Psoas muscle (tissue), 8 donors: ENCODE measurements around the gene NCAM1. TPM values are rescaled to one million over a fixed set of nuclear protein-coding genes. Genes with fewer than 3 reads are reported as not detected.

Source experiments
- ATAC-seq, 4 donors: fragments of 200-7000 bp; cut with Tn5 transposase; one replicate each; pipeline ENCODE4 v1.9.1; 2020; ENCODE audit warnings: moderate library complexity in 3 of 4, mild to moderate bottlenecking in 2 of 4
- DNase-seq, 2 donors: peaks; one replicate each; pipeline ENCODE4 v3.0.0-alpha.2; 2020
- H3K27ac ChIP-seq: fragments of 200-600 bp; one replicate; pipeline ENCODE4 v1.8.0; 2022
- H3K27me3 ChIP-seq, 3 donors: fragments of 200-600 bp in 1 of 3; one replicate each; pipeline versions ENCODE4 v1.6.1 to v1.8.0; 2013 to 2022; ENCODE audit warnings: low read length in 2 of 3, mild to moderate bottlenecking in 2 of 3, moderate library complexity in 1 of 3; ENCODE audit not compliant: insufficient read depth in 3 of 3
- H3K36me3 ChIP-seq, 2 donors: fragments of 200-600 bp in 1 of 2; one replicate each; pipeline versions ENCODE4 v1.6.1 to v1.8.0; 2013 to 2022; ENCODE audit warnings: low read depth in 1 of 2, mild to moderate bottlenecking in 1 of 2, moderate library complexity in 1 of 2; ENCODE audit not compliant: insufficient read depth in 1 of 2
- H3K4me1 ChIP-seq: fragments of 200-600 bp; one replicate; pipeline ENCODE4 v1.8.0; 2022
- H3K4me3 ChIP-seq: fragments of 200-600 bp; one replicate; pipeline ENCODE4 v1.8.0; 2022; ENCODE audit warnings: mild to moderate bottlenecking
- H3K9me3 ChIP-seq: fragments of 200-600 bp; one replicate; pipeline ENCODE4 v1.8.0; 2022
- CTCF ChIP-seq: fragments of 200-600 bp; IDR thresholded peaks from one replicate; pipeline ENCODE4 v1.8.0; 2022; ENCODE audit warnings: antibody characterized with exemption
- WGBS, 3 donors: extraction: QIAGEN DNeasy Blood & Tissue Kit; methylation state at CpG; one replicate each; pipeline versions ENCODE4 v1.1.6 to v1.1.7; 2013; 5-methylcytosine and 5-hydroxymethylcytosine counted together
- intact Hi-C, 2 donors: fragments of 100-400 bp; cut with DNase I; formaldehyde crosslinking; loops; one replicate each; pipeline versions ENCODE4 v1.11.0 to v1.14.2; 2022
- polyA plus RNA-seq, 3 donors: library from polyadenylated mRNA; stranded (reverse); fragments of 200-250 nt; gene quantifications; one replicate each; pipeline ENCODE4 v1.2.3, GENCODE V29; 2013
- total RNA-seq, 4 donors: library from RNA; stranded (reverse); fragmentation: NEBNext Ultra II Directional in 2 of 4; extraction: Animal tissue kit (Norgen Biotek cat#: 25700) in 2 of 4; gene quantifications; one replicate each; pipeline versions ENCODE4 v1.2.1 to v1.2.4, GENCODE V29; 2021 to 2023
- donor health status: healthy with polysubstance abuse.
- donor health status: DM: no; HTN: no; CAD: no; lungs with moderate emphysema.
- donor health status: Bipolar disorder and iron deficiency.
- donor health status: healthy.
- donor health status: DM: yes; HTN: yes; CAD: no.
- donor health status: DM: no; HTN: no; CAD: no.
- donor health status: DM: no; HTN: no; CAD: no.
- donor health status: DM: yes; HTN: yes; CAD: no.

NCAM1 gene
- total and polyA plus RNA-seq, 7 donors = 1.3 to 50.3 (median 3.0) TPM

- no peaks in the 10 kb centered on the region for H3K36me3 ChIP-seq
- peaks cover 8% of the 10 kb centered on the region for H3K9me3 ChIP-seq
- intact Hi-C loops = no loop called here
- H3K4me1 ChIP-seq = no peaks in the 10 kb centered on the region
- no peak for TF ChIP-seq CTCF
- ATAC-seq = no peak
- no peak overlapping the region for H3K27ac ChIP-seq
- no peaks in the 10 kb centered on the region for H3K27me3 ChIP-seq
- 41 to 67% (median 57%) methylated on average over 1 of the region's 1 CpG for WGBS, 3 donors
- no peak for DNase-seq
- no peak overlapping the region for H3K4me3 ChIP-seq
These were observed 22.7 kb downstream of the NCAM1 start for GRCh38 chr11:112983887-112984286.

GRCh38 chr11:112989198-112989597 is 28.0 kb downstream of the NCAM1 start:
- no peaks in the 10 kb centered on the region for H3K4me1 ChIP-seq
- H3K36me3 ChIP-seq = no peaks in the 10 kb centered on the region
- ATAC-seq (no peak), DNase-seq (no peak)
- H3K27me3 ChIP-seq = peaks cover 0 to 3% (median 0%) of the 10 kb centered on the region in 3 donors
- no peak for TF ChIP-seq CTCF
- 96 to 100% (median 100%) methylated on average over 1 of the region's 1 CpG for WGBS, 3 donors
- peaks cover 8% of the 10 kb centered on the region for H3K9me3 ChIP-seq
- intact Hi-C loops = no loop called here
- H3K4me3 ChIP-seq = no peak overlapping the region
- H3K27ac ChIP-seq = no peak overlapping the region

- DNase-seq = no peak
- no peak for ATAC-seq
- TF ChIP-seq CTCF = no peak
- H3K27ac ChIP-seq = no peak overlapping the region
- intact Hi-C loops = no loop called here
- no peaks in the 10 kb centered on the region for H3K36me3 ChIP-seq
- H3K27me3 ChIP-seq = peaks cover 0 to 6% (median 0%) of the 10 kb centered on the region in 3 donors
- H3K9me3 ChIP-seq = no peaks in the 10 kb centered on the region
- no peaks in the 10 kb centered on the region for H3K4me1 ChIP-seq
- no peak overlapping the region for H3K4me3 ChIP-seq
These were observed 32.6 kb downstream of the NCAM1 start for GRCh38 chr11:112993808-112994207.

- no peaks in the 10 kb centered on the region for H3K9me3 ChIP-seq
- ATAC-seq = no peak
- no peaks in the 10 kb centered on the region for H3K36me3 ChIP-seq
- H3K27ac ChIP-seq = no peak overlapping the region
- TF ChIP-seq CTCF = no peak
- intact Hi-C loops = no loop called here
- no peak overlapping the region for H3K4me3 ChIP-seq
- no peaks in the 10 kb centered on the region for H3K4me1 ChIP-seq
- 48 to 72% (median 64%) methylated on average over 2 of the region's 2 CpGs for WGBS, 3 donors
- peaks cover 0 to 6% (median 0%) of the 10 kb centered on the region in 3 donors for H3K27me3 ChIP-seq
- DNase-seq = no peak
These were observed 34.3 kb downstream of the NCAM1 start for GRCh38 chr11:112995423-112996090.

- no peak for DNase-seq
- Histone ChIP-seq H3K4me1 (no peaks in the 10 kb centered on the region), H3K36me3 (no peaks in the 10 kb centered on the region), H3K27ac (no peak overlapping the region), H3K4me3 (no peak overlapping the region), H3K9me3 (no peaks in the 10 kb centered on the region), H3K27me3 (peaks cover 0 to 6% (median 0%) of the 10 kb centered on the region in 3 donors)
- WGBS, 3 donors = 79 to 88% (median 84%) methylated on average over 2 of the region's 2 CpGs
- no peak for ATAC-seq
- no peak for TF ChIP-seq CTCF
- intact Hi-C loops = no loop called here
These were observed 35.8 kb downstream of the NCAM1 start for GRCh38 chr11:112996994-112997393.
